GM18858 (cell line): ENCODE results near the gene TOM1L2.
"Not testable (repeated sequence)": the region's sequence is repeated elsewhere in the genome, so short reads cannot be mapped to it uniquely, and the experiment has no call there.

ENCODE experiments used
- ATAC-seq: cut with Tn5 transposase; IDR thresholded peaks from one replicate; pipeline ENCODE4 v1.9.1; 2021; ENCODE audit not compliant: unreplicated experiment

The TOM1L2 gene

GRCh38 chr17:17810895-17811248, 161.3 kb downstream of the TOM1L2 start:
- no peak for ATAC-seq

GRCh38 chr17:17810084-17810894, 161.9 kb downstream of the TOM1L2 start:
- no peak for ATAC-seq

GRCh38 chr17:17809531-17810083, 162.6 kb downstream of the TOM1L2 start:
- ATAC-seq: no peak

- ATAC-seq: no peak
Measured at GRCh38 chr17:17808706-17809432, 163.3 kb downstream of the TOM1L2 start.

DNA sequence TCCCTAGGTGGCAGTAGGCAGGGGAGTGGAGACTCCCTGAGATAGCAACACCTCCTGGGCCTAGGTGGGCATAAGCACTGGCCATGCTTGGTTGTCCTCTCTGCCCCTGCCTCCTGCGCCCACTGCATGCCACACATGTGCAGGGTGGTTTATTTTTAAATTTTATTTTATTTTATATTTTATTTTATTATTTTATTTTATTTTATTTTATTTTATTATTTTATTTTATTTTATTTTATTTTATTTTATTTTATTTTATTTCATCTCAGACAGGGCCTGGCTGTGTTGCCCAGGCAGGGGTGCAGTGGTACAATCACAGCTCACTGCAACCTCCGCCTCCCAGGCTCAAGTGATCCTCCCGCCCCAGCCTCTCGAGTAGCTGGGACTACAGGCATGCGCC, 164.0 kb downstream of the TOM1L2 start:
- ATAC-seq: not testable (repeated sequence)

- ATAC-seq: no peak
Measured at GRCh38 chr17:17807440-17807839, 164.8 kb downstream of the TOM1L2 start.

DNA sequence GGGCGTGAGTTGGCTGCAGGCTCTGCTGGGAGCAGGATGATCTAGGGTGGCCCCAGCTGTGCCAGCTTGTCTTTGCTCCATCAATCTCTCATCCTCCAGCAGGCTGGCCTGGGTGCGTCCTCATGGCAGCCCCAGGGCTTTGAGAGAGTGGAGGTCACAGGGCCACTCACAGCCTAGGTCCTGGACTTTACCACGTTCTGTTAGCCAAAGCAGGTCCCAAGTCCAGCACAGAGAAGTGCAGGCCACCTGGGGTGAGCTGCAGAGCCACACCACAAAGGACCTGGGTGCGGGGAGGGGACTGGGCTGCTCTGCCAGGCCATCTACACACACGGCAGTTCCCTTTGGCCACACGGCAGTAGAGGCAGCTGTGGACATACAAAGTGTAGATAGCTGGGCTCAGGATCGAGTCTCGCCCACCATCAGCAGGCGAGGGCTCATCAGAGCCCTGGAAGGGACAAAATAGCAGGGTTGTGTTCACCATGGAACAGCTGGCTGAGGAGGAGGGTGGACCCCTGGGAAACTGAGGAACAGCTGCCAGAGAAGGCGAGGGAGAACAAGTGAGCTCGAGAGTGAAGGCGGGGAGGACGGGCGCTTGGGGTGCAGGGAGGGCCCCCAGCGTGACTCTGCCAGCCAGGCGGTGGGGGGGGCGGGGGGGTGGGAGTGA, 165.5 kb downstream of the TOM1L2 start:
- no peak for ATAC-seq

GRCh38 chr17:17806035-17806434, 166.2 kb downstream of the TOM1L2 start:
- no peak for ATAC-seq

DNA sequence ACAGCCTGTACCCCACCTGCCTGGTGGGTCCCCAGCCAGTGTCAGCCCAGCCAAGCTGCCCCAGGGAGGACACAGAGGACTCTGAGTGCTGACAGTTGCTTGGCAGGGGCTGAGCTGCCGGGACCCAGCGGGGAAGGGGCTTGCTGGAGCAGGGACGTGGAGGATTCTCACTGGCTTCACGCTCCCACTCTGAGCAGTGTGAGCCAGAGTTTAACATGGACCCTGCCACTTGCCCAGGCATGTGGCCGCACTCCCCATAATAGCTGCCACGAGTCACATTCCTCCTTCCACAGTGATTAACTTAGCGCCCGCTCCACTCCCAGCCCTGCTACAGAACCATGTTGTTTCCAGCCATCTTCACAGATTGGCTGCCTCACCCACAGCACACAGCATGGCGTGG, 166.6 kb downstream of the TOM1L2 start:
- ATAC-seq: no peak

GRCh38 chr17:17804007-17804406, 168.2 kb downstream of the TOM1L2 start:
- no peak for ATAC-seq

- ATAC-seq: no peak
Measured at GRCh38 chr17:17801800-17802481, 170.3 kb downstream of the TOM1L2 start.

- ATAC-seq: no peak
Measured at GRCh38 chr17:17800504-17801021, 171.6 kb downstream of the TOM1L2 start.

DNA sequence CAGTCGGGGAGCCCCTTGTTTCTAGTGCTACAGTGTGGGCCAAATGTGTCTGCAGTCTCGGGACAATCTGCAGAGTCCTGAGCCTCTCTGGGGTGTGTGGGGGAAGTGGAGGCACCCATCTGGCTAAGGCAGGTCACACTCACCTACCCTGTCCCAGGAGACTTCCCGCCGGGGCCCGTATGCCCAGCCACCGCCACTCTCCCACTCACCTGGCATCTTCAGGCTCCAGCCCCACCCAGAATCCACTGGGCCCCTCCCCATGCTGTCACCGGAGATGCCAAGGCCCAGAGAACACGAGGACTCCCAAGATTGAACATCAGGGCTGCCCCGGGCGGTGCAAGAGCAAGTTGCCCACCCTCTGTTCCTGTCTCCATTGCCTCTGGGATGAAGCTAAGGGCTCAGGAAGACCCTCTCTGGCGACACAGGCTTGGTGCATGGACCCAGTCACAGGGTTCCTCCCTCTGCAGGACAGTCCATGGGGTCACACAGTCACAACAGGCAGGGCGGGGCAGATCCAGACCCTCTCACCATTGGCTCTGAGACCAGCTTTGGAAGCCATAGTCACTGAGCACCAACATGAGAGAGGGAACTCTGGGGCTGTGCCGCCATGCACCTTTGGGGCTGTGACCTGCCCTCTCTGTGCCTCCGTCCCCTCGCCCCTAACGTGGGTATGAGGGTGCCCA, 173.5 kb downstream of the TOM1L2 start:
- no peak for ATAC-seq

GRCh38 chr17:17798010-17798556, 174.1 kb downstream of the TOM1L2 start:
- ATAC-seq: no peak

GRCh38 chr17:17797119-17797809, 174.9 kb downstream of the TOM1L2 start:
- no peak for ATAC-seq

GRCh38 chr17:17796787-17797061, 175.5 kb downstream of the TOM1L2 start:
- no peak for ATAC-seq

- ATAC-seq: no peak
Measured at GRCh38 chr17:17795946-17796786, 176.0 kb downstream of the TOM1L2 start.

GRCh38 chr17:17795296-17795695, 176.9 kb downstream of the TOM1L2 start:
- ATAC-seq: no peak

DNA sequence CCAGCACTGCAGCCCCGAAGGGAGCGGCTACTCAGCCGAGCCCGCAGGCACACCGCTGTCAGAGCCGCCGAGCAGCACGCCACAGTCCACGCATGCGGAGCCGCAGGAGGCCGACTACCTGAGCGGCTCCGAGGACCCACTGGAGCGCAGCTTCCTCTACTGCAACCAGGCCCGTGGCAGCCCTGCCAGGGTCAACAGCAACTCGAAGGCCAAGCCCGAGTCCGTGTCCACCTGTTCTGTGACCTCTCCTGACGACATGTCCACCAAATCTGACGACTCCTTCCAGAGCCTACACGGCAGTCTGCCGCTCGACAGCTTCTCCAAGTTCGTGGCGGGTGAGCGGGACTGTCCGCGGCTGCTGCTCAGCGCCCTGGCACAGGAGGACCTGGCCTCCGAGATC, 177.8 kb downstream of the TOM1L2 start:
- ATAC-seq: no peak
